Measurements from ENCODE around the gene OMP.

Gene OMP

GRCh38 chr11:77126156-77126775 lies 23.6 kb downstream of the OMP start:
- DNase-seq = no peak

- peak; percentile 67 for DNase-seq
Observed at GRCh38 chr11:77126861-77127234, 24.2 kb downstream of the OMP start.

GRCh38 chr11:77127235-77127911 lies 24.7 kb downstream of the OMP start:
- peak; percentile 71 for DNase-seq

DNA sequence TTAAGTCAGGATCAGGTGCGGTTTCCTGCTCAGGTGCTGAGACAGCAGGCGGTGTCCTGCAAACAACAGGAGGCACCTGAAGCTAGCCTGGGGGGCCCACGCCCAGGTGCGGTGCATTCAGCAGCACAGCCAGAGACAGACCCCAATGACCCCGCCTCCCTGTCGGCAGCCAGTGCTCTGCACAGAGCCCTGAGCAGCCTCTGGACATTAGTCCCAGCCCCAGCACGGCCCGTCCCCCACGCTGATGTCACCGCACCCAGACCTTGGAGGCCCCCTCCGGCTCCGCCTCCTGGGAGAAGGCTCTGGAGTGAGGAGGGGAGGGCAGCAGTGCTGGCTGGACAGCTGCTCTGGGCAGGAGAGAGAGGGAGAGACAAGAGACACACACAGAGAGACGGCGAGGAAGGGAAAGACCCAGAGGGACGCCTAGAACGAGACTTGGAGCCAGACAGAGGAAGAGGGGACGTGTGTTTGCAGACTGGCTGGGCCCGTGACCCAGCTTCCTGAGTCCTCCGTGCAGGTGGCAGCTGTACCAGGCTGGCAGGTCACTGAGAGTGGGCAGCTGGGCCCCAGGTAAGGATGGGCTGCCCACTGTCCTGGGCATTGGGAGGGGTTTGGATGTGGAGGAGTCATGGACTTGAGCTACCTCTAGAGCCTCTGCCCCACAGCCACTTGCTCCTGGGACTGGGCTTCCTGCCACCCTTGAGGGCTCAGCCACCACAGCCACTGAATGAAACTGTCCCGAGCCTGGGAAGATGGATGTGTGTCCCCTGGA lies 25.5 kb downstream of the OMP start, which contains the start of gene MYO7A:
Gene MYO7A (plus strand): TSS at position 327 of the 772 bp plus-strand sequence. CDS start 2,389 bp downstream, outside the sequence.
- peak; percentile 71 for DNase-seq

GRCh38 chr11:77129069-77129841 lies 26.6 kb downstream of the OMP start:
- no peak for DNase-seq

GRCh38 chr11:77129842-77130756 lies 27.5 kb downstream of the OMP start:
- no peak for DNase-seq

GRCh38 chr11:77130763-77131513 lies 28.3 kb downstream of the OMP start:
- DNase-seq = no peak

- DNase-seq = no peak
Observed at GRCh38 chr11:77131560-77131959, 28.9 kb downstream of the OMP start.

DNA sequence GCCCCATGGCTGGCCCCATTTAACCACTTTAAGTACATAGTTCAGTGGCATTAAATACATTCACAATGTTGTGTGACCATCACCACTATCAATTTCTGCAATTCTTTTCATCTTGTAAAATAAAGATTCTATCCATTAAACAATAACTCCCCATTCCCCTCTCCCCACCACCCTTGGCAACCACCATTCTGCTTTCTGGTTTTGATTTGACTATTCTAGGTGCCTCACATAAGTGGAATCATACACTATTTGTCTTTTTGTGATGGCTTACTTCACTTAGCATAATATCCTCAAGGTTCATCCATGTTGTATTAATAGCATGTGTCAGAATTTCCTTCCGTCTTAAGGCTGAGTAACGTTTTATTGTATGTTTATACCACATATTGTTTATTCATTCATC lies 32.4 kb downstream of the OMP start:
- no peak for DNase-seq

GRCh38 chr11:77136074-77136473 lies 33.4 kb downstream of the OMP start:
- no peak for DNase-seq

GRCh38 chr11:77136784-77137420 lies 34.3 kb downstream of the OMP start:
- no peak for DNase-seq

DNA sequence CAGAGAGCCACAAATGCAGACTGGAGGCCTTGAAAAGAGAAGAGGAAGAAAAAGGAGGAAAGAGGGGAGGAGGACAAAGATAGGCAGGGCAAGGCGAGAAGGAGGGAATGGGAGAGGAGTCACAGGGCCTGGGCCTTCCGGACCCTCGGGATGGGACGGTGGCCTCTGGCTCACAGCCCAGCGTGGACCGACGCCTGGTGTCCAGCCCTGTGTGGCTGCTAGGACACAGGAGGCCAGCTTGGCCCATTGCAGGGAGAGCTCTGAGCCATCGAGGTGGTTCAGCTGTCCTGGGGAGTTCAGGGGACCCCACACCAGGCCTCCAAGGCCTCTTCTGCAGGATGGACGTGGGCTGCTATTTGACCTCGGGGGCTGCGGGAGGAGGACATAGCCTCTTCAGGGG lies 34.8 kb downstream of the OMP start:
- DNase-seq = no peak

GRCh38 chr11:77138106-77138649 lies 35.5 kb downstream of the OMP start:
- DNase-seq = no peak

GRCh38 chr11:77139201-77139600 lies 36.6 kb downstream of the OMP start:
- no peak for DNase-seq

GRCh38 chr11:77140231-77140851 lies 37.7 kb downstream of the OMP start:
- no peak for DNase-seq

DNA sequence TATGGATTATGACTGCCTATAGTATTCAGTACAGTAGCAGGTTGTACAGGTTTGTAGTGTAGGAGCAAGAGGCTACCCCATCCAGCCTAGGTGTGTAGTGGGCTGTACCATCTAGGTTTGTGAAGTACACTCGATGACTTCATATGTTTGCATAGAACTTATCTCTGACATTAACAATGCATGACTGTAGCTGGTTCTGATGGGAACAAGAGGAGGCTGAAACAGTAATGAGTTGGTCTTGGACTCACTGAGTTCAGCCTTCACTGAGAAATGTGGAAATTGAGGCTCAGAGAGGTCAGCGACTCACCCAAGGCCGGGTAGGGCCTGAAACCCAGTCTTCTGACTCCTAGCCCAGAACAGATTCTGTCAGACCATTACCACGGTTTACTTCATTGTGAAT lies 38.4 kb downstream of the OMP start:
- DNase-seq = peak; percentile 84

DNA sequence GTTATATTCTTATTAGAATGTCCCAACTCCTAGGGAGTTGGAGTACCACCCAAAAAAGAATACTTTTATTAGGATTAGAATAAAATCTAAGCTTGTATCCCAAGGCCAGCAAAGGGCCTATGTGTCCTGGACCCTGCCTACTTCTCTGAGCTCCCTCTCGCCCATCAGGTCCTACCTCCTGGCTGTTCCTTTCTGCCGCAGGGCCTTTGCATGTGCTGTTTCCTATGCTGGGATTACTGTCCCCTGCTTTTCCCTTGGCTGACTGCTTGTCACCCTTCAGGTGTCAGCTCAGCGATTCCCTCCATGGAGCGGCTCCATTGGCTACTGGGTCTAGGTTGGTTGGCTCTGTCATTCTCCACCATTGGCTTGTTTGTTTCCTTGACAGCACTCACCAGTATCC lies 38.8 kb downstream of the OMP start:
- no peak for DNase-seq

GRCh38 chr11:77142091-77142975 lies 39.7 kb downstream of the OMP start:
- DNase-seq = no peak

Measured in NCI-H345 (cell line).